HG02973 (cell line): ENCODE data around the gene ADCY3.

Experiments
- ATAC-seq: cut with Tn5 transposase; IDR thresholded peaks from one replicate; pipeline ENCODE4 v1.9.1; 2021; ENCODE audit warnings: moderate library complexity; ENCODE audit not compliant: unreplicated experiment

Gene ADCY3

DNA sequence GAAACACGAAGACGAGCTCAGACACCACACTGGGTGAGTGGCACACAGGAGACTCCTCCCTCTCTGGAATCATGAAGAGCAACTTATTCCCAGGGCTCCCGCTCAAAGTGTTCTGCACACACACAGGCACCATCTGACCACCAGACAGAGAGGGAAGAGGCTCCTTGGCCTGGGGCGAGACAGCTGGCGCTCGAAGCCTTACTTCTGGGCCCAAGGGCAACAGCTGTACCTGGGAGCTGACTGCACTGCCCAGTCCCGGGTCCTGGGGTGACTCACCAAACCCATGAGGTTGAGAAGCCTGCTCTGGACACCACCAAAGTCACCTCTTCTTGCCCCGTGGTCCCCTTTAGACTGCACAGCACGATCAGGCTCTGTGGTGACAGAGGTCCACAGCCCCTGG is 42.4 kb downstream of the ADCY3 start:
- ATAC-seq = no peak

DNA sequence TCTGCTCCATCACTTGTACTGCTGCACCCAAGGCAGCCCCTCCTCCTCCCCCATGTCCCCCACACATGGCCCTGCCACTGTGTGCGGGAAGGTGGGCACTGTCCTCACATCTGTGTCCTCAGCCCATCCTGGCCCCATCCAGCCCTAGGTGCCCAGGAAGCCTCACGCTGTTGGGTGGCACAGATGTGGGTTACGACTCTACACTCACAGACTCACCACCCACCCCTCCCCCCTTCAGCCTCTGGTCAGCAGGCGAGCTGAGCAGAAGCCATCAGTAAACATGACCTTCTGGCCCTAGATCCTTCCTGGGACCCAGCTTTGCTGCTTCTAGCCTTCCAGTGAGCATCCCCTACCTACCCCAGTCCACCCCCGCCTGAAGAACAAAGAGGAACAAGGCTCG is 43.0 kb downstream of the ADCY3 start:
- ATAC-seq = no peak

DNA sequence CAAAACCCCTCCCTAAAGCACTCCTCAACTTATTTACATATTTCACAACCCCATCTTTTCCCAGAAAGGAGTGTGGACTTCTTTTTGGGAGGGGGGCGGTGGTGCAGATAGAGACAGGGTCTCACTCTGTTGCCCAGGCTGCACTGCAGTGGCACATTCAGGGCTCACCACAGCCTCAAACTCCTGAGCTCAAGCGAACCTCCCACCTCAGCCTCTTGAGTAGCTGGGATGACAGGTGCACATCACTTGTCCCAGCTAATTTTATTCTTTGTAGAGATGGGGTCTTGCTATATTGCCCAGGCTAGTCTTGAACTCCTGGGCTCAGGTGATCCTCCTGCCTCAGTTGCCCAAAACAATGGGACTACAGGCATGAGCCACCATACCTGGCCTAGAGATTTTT is 44.1 kb downstream of the ADCY3 start:
- ATAC-seq = no peak

DNA sequence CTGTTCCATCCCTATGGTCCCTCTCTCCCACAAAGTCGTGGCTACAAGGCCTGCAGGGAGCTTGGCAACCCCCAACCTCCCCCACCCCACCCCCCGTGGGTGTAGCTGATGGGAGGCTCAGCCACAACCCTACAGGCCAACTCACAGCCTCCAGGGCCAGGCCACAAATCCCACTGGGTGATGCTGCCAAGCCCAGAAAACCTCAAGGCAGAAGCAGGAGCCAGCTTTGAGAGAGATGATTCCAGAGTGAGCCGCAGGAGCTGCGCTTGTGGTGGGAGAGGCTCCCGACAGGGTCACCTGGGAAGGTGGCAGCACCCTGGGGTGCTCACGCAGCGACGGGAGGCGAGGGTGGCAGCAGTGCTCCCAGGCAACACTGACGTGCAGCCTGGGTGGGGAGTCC is 44.8 kb downstream of the ADCY3 start:
- no peak for ATAC-seq

DNA sequence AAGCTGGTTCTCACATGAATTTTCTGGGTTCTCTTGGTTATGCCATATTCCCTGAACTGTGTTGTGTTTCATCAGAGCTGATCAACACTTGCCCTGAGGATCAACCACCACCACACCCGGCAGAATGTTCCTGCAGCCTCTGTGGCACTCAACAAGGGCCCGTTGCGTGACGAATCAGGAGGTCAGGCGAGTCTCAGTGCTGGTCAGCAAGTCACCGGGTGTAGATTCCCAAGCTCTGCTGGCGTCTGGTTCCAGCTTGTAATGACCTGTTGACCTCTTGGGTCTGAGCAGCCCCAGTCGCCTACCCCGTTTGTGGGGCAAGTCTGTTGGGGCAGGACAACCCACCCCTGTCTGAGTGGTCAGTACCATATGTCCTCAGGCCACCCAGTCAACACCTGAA is 46.0 kb downstream of the ADCY3 start:
- ATAC-seq = no peak

DNA sequence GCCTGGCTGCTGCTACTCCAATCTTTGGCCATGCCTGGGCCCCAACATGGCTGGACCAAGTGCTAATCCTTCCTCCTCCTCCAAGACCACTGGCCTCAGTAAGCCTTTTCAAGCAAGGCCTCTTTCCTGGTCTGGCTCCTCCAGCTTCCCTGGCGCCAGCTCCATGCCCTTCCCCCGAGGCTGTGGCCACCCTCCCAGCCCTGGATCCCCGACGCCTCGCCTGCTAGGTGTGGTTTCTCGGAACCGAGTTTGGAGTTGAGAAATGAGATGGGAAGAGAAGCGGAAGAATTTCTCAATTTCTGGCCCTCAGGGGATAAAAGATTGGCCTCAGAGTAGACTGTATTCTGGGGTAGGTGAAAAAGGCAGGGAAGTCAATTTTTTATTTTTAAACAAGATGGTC is 46.4 kb downstream of the ADCY3 start:
- ATAC-seq = no peak

DNA sequence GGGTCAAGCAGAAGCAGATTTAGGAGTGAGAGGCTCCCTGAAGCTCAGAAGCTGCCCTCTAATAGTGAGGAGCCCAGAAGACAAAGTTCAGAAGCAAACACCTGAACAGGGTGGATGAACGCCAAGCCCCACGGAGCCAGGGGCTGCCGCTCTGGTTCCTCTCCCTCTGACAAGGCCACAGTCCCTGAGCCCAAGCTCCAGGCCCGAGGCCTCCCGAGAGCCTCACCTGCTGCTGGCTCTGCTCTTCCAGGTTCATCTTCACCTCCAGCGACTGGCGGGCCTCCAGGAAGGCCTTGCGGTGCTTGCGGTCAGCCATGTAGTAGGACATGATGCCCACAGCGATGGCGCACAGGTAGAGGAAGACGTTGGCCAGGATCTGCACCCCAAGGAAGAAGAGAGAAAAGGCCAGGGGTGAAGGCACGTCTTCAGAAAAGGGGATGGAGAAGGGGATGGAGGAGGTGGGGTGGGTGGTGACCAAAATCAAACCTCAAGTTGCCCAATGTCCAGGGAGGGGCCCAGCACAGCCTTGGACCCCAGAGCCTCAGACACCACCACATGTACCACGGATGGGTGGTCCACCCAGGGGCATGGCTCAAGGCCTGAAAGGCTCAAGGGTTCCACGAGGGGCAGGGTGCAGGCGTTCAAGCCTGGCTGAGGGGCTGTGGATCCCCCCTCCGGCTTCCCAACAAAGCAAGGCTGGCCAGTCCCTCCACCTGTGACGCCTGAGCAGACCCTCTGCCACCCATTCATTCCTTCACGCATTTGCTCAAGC is 47.5 kb downstream of the ADCY3 start:
- ATAC-seq = no peak

DNA sequence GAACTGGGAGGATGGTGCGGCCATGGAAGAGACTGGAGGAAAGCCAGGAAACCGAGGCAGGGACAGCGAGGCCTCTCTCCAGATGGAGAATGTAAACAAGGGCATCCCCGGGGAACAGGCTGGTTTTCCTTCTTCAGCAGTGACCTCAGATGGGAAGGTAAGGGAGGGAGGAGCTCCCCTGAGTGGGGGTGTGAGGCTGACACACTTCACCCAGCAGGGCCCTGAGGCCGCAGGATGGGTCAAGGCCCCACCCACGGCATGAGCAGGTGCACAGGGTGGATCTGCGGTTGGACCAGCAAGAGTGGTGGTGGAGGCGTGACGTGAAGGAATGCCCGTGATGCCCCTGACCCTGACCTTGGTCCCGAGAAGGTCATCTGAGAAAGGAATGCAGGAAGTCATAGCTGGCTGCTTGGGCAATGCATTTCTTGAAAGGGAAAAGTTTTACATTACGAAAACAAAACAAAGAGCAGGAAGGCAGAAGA is 48.1 kb downstream of the ADCY3 start:
- no peak for ATAC-seq

DNA sequence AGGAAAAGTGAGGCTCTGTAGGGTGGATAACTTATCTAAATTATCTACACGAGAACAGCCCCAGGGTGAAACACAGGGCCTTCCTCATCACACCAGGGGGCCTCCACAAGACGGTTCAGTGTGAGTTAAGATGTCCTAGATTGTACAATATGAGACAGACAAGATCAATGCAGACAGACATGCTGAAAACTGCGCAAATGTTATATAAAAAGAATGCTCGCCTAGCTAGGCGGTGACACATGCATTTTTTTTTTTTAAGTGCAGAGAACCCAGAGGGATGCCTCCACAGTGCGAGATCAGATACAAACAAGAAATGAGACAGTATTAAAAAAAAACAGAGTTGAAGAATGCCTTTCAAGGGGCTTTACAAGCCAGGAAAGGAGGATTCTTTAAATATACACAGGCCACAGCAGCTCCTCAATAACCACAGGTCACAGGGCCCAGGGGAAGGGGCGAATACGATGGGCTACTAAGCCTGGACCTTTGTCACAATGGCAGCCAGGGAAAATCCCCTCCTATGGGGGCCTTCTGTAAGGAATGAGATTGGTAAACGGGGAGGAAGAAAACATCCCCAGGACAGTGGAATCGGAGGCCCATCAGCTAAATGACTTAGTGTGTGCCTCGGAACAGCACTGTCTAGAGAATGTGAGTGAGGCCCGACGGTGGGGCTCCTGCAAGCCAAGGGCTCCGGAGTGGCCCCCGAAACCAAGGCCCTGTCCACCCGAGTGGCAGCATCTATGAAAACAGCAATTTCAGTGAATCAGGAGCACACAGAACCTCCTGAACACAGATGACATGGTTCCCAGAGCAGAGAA is 48.9 kb downstream of the ADCY3 start:
- no peak for ATAC-seq

DNA sequence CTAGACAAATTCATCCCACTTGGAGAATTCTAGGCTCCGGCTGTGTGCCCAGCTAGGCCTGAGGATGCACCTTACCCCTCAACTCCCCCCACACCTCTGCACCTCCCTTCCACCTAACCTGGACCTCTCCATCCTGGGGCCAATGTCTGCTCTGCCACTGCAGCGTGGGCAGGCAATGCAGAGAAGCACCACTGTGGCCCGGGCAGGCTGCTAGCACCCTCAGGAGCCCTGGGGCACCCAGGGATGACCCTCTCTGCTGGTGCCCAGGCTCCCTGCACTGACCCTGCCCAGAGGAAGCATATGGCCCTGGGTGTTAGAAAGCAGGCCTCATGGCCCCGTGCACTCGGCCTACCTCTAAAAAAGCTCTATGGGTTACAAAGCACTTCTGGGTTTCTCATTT is 49.6 kb downstream of the ADCY3 start:
- ATAC-seq = no peak

DNA sequence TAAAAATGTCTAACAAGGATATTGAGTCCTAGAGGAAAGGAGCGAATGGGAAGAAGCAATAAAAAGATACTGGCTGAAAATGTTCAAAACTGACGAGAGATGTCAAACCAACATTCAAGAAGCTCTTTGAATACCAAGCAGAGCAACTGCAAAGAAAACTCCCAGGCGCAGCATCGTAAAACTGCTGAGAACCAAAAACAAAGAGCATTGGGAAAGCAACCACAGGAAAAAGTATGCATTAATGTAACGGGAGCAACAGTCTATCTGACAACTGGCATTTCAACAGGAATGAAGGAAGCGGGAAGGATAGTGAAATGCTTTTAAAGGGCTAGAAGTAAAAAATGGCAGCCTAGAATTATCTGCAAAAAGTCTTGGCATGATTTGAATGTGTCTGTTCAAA is 53.1 kb downstream of the ADCY3 start:
- no peak for ATAC-seq

DNA sequence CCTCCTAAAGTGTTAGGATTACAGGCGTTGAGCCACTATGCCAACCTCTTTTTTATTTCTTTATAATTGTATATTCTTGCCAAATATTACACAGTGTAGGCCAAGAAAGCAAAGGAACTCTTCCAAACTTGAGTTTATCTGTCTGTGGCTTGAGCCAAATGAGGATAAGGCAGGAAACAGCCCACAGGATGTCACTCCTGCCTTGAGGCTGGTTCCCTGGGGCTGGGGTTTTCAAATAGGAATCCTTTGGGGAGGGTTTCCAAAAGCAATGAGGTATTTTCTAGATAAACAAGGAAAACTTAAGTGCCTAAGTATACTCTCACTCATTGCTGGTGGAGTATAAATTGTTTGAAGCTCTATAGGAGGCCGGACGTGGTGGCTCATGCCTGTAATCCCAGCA is 56.4 kb downstream of the ADCY3 start:
- ATAC-seq = no peak

DNA sequence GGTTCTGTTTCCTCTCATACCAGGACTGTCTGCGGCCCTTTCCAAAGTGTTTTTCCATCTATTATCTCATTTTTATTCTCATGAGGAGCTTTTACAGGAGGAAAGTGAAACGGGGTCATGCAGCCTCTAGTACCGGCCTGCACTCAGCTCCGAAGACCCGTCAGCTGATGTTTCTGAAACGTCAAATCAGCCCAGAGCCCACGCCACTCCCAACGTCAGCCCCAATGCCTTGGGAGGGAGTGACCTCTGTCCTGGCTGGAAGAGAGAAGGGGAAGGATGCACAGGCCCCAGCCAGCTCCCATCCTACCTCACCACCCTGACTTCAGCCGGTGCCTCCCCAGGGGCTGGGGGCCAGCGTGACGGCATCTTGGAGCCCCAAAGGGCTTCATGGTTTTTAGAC is 58.5 kb downstream of the ADCY3 start:
- no peak for ATAC-seq

DNA sequence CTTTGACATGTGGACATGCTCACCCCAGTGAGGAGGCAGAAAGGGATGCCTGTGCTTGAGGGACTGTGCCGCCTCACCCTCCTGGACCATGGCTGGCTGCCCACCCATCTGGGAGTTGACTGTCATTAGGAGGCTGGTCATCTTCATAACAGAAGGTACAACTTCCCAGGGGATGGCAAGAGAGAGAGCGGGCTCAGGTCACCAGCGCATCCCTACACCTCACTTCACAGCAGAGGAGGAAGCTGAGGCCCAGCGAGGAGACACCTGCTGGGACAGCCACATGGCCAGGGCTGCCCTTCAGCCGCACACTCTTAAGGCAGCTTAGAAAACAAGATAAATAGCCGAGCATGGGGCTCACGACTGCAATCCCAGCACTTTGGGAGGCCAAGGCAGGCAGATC is 59.4 kb downstream of the ADCY3 start:
- ATAC-seq = no peak

DNA sequence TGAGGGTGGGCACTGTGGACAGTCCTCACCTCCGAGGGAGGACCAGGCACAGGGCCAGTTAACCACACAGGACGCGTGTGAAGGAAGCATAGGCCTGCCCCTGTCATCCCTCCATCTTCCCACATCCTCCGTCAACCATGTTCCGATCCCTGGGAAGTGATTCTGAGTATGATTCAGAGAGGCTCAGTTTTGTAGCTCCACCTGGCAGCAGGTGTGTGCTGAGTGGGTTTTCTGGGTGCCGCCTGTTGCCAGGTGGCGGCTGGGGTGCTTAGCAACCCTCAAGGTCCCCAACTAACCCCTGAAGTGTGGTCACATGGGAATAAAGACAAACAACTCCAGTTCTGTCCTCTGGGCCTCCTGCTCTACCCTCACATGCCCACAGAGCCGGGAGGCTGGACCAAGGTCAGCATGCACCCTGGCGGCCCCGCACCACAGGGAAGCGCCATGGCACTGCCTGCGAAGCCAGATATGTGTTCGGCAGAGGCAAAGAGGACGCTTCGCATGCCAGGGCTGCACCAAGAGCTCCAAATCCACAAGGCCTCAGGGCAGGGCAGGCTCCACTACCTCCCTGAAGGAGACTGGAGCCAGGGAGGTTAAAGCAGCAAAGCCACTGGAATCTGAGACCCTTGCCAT is 60.0 kb downstream of the ADCY3 start:
- ATAC-seq = no peak

DNA sequence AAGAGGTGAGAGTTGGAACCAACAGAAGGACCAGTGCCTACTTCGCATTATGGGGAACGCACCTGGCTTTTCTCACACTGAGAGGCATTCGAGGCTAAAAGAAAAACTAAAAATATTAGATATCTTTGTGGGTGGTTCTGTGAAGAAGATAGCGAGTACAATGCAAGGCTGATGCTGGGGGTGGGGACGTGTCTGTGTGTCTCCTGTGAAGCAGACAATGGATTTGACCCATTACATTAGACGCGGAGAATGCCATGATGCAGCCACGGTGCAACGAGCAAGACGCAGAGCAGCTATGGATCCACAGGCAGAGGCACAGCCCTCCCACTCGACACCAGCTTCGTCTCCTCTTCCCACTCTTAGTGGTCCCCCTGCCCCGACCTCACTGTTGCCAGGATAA is 61.0 kb downstream of the ADCY3 start:
- ATAC-seq = no peak

DNA sequence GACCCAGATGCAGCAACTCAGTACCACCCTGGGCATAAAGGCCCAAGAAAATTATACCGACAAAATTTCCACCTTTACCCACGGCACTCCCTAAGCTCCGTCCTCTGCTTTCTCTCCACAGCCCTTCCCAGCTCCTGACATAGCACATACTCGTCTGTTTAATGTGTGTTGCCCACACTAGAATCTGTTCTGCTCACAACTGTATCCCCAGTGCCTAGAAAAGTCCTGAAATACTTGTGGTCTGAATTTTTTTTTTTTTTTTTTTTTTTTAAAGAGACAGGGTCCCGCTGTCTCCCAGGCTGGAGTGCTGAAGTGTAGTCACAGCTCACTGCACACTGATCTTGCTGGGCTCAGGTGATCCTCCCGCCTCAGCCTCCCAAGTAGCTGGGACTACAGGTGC is 62.3 kb downstream of the ADCY3 start:
- ATAC-seq = no peak

DNA sequence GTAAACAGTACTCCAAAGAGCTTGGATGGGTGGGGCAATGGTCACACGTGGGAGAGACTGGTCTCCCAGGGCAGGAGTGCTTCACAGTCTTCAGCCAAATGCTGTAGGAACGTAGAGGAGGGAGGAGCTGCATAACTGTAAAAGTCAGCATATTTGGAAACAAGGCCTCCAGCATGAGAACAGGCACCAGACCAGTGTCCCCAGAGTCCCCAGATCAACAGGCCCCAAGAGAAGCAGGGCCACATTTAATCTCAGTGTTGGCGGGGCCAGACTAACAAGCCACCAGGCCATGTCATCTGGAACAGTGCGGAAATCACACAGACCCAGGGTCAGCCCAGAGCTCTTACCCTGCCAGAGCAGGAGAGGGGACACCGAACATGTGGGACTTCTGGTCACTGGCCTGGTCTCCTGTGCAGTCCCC is 63.2 kb downstream of the ADCY3 start:
- ATAC-seq = no peak

DNA sequence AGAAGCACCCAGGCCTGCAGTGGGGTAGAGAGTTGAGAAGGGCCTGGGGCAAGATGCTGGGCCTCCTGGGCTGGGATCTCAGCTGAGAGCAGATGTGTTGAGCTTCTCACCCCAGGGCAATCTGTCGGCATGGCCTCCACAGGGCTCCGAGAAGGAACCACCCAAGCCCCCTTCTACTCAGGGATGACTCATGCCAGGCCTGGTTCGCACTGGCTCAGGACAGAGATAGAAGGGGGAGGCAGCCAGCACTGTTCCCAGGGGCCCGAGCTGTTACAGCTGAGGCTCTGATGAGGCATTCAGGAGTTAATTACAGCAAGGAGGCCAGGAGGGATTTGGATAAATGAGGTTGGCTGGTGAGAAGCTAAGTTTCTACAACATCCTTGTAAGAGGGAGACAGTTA is 64.3 kb downstream of the ADCY3 start:
- ATAC-seq = no peak

DNA sequence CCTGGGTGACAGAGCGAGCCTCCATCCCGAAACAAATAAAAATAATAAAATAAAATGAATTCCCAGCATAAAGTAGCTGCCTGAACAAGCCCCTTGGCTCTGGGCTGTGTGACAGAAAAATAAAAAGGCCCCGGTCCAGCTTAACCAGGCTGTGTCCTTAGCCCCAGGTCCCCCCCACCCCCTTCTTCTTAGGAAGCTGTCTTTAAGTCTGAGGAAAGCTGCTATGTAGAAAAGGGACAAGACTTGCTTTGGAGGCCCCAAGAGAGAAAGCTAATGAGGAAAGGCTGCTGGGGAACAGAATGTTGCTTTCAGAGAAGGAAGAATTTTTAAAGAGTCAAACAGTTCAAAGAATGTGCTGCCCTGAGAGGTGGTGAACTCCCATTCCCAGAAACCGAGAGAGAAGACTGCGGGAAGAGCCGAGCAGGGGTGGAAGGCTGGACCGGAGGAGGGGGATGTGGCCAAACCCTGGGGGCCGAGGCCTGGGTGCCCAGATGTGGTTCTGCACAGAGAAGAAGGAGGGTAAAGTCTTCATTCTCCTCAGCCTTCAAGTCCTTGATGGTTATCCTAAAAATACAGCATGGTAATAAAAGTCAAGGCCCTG is 64.9 kb downstream of the ADCY3 start:
- no peak for ATAC-seq

DNA sequence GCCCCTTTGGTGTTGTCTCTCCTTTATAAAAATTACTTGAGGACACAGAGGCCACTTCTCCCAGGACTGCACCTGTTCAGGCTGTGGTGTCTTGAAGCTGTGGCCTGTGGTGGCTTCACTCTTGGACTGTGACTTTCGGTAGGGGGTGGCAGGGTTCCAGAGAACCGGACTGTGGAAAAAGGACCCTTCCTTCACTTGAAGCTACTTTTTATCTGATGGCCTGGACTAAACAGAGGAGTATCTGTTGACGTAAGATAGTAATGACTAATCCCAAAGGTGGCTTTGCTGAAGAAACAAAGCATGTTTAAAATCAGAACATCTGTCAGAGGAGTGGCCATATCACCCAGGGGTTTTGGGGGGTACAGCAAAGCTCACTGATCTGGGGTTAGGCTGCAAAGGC is 66.0 kb downstream of the ADCY3 start:
- ATAC-seq = no peak

DNA sequence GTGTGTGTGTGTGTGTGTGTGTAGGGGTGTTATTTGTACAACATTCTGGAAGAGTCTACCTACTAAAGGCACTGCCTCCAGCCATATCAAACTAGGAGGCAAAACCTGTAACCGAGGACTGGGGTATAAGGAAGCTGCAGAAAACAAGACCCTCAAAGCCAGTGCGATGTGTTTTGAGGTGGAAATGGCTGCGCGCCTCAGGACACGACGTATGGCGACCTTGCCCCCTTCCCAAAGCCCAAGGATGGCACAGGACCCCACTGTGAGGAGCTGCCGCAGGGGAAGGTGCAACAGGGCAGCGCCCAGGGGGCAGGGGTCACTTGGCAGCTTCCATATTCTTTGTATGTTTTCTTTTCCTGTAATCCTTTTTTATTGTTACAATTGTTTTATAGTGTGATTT is 67.0 kb downstream of the ADCY3 start:
- no peak for ATAC-seq
